ENCODE data around the gene MPO. TPM values are rescaled to one million over a fixed set of nuclear protein-coding genes. Genes with fewer than 3 reads are reported as not detected.

MPO gene, protein sequence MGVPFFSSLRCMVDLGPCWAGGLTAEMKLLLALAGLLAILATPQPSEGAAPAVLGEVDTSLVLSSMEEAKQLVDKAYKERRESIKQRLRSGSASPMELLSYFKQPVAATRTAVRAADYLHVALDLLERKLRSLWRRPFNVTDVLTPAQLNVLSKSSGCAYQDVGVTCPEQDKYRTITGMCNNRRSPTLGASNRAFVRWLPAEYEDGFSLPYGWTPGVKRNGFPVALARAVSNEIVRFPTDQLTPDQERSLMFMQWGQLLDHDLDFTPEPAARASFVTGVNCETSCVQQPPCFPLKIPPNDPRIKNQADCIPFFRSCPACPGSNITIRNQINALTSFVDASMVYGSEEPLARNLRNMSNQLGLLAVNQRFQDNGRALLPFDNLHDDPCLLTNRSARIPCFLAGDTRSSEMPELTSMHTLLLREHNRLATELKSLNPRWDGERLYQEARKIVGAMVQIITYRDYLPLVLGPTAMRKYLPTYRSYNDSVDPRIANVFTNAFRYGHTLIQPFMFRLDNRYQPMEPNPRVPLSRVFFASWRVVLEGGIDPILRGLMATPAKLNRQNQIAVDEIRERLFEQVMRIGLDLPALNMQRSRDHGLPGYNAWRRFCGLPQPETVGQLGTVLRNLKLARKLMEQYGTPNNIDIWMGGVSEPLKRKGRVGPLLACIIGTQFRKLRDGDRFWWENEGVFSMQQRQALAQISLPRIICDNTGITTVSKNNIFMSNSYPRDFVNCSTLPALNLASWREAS
- under 1 TPM; 0.38 to 0.95 (median 0.57) TPM for total RNA-seq
- polyA plus RNA-seq, result under 1 TPM; 0.11 to 0.26 (median 0.14) TPM
- long read RNA-seq, donor 1, result 0 reads
- long read RNA-seq, donor 2, partial matches to known transcripts, result 0 of 1 reads
- long read RNA-seq, donor 2, other reads (novel, unspliced or antisense), result 1 of 1 reads

DNA sequence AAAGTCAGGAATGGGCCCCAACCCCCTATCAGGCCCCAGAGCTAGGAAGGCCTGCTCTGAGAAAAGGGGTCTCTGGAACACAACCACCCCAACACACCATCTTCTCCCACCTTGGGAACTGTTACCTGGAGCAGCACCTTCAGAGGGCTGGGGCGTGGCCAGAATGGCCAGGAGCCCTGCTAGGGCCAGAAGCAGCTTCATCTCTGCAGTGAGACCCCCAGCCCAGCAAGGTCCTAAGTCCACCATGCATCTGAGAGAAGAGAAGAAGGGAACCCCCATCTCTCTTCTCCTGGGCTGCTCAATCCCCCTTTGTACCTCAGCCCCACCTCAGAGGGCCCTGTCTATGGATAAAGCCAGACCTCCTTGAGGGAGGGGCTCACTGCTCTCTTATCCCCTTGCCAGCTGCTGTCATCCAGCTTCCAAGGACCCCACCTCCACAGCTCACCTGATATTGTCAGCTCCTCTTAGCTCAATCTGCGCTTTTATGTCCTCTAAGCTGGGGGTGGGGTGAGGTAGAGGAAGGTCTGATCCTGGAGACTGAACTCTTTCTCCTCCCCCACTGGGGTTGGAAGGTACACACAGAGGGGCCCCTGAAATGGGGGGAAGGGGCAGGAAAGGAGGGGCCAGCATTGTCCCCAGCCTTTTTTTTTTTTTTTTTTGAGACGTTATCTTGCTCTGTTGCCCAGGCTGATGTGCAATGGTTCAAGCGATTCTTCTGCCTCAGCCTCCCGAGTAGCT lies at the start of gene MPO:
Gene MPO (minus strand): TSS at position 456 of the 738 bp plus-strand sequence. CDS start 177 bp downstream, at position 279.
- WGBS, 3 donors, result 88 to 95% (median 92%) methylated on average over 4 to 5 of the region's 5 CpGs
- no peak within 1 kb of the TSS for H3K4me3 ChIP-seq
- H3K36me3 ChIP-seq (ENCODE audit: insufficient read depth in 1 of 2, low read depth in 1 of 2), result no peaks in the 10 kb centered on the region
- intact Hi-C loops (cut with DNase I), result no loop called here
- TF ChIP-seq, protein P1, sequence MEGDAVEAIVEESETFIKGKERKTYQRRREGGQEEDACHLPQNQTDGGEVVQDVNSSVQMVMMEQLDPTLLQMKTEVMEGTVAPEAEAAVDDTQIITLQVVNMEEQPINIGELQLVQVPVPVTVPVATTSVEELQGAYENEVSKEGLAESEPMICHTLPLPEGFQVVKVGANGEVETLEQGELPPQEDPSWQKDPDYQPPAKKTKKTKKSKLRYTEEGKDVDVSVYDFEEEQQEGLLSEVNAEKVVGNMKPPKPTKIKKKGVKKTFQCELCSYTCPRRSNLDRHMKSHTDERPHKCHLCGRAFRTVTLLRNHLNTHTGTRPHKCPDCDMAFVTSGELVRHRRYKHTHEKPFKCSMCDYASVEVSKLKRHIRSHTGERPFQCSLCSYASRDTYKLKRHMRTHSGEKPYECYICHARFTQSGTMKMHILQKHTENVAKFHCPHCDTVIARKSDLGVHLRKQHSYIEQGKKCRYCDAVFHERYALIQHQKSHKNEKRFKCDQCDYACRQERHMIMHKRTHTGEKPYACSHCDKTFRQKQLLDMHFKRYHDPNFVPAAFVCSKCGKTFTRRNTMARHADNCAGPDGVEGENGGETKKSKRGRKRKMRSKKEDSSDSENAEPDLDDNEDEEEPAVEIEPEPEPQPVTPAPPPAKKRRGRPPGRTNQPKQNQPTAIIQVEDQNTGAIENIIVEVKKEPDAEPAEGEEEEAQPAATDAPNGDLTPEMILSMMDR (IDR thresholded peaks at IDR 0.05), result no peak
- peaks cover 0 to 16% (median 3%) of the 10 kb centered on the region in 3 donors for H3K27me3 ChIP-seq (ENCODE audit: insufficient read depth in 3 of 3, low read length in 2 of 3)
- ATAC-seq, result no peak
- no peaks in the 10 kb centered on the region for H3K4me1 ChIP-seq
- DNase-seq, result no peak
- no peaks in the 10 kb centered on the region for H3K9me3 ChIP-seq
- no peak within 1 kb of the TSS for H3K27ac ChIP-seq

DNA sequence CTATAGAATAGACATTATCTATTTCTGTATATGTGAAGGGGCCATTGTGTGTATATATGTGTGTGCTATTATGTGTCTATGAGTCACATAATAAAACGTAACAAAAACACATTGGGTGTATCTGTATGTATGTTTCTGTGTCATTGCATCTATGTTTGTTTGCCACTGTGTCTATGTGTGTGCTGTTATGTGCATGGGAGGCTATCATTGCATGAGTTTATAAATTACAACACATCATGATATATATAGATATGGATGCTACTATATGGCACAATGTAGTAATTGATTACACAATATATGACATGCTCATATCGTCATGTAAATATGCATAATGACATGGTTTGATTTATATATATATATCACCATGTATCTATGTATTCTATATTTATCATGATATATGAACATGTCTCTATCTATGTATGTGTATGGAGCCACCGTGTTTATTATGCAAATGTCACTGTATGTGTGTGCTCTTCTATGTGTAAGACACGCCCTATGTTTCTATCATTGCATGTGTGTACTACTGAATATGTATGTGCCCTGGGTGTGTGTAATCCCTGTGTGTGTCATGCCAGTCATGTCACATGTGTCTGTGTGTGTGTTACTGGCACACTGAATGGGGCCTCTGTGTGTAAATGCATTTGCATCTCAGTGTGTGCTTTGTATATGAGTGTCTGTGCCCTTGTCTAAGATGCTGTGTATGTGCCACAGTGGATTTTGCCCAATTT lies 49.2 kb upstream of the MPO start:
- Histone ChIP-seq H3K27me3 (ENCODE audit: insufficient read depth in 3 of 3, low read length in 2 of 3) (peaks cover 0 to 24% (median 7%) of the 10 kb centered on the region in 3 donors), H3K36me3 (ENCODE audit: insufficient read depth in 1 of 2, low read depth in 1 of 2) (no peaks in the 10 kb centered on the region), H3K4me1 (peaks cover 3% of the 10 kb centered on the region), H3K9me3 (no peaks in the 10 kb centered on the region), H3K27ac (no peak overlapping the region), H3K4me3 (peak overlapping the region; percentile 52)
- WGBS, 3 donors, result 76 to 84% (median 79%) methylated on average over 4 of the region's 4 CpGs
- TF ChIP-seq, protein P1 (IDR thresholded peaks at IDR 0.05), result no peak
- intact Hi-C loops (cut with DNase I), result no loop called here
- no peak for DNase-seq
- no peak for ATAC-seq

DNA sequence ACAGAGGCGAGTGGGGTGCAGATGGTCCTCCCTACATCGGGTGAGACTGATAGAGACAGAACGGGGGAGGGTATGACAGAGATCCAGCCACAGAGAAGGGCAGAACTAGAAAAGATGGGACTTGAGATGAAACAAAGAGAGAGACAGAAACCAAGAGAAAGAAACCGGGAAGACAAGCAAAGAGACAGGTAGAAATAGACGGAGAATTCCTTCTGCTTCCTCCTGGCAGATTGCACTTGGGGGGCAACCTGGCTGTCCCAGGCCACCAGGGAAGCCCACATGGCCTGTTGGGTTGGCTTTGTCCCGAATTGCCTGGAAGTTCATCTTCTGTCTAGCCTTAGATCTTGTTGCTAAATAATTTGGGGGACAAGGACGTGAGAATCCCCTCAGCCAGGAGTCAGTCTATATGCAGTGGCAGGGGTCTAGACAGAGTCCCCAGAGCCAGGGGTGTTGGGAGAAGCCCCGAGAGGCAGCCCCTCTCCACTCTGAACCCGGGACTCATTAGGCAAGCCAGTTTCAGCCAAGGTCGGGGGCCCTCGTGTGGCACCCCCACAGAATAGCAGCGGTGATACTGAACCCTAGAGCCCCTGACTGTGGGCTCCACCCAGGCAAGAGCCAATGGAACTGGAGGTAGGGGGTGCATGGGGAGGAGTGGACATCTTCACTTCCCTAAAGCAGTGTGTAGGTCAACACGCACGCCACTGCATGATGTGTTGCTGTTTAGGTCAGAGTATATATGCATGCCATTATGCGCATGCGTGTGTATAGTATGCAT lies 48.5 kb upstream of the MPO start:
- intact Hi-C loops (cut with DNase I), result no loop called here
- TF ChIP-seq, protein P1 (IDR thresholded peaks at IDR 0.05), result no peak
- peak in 2 of 4 donors; percentile 27 to 30 for ATAC-seq
- DNase-seq, result no peak
- no peaks in the 10 kb centered on the region for H3K36me3 ChIP-seq (ENCODE audit: insufficient read depth in 1 of 2, low read depth in 1 of 2)
- peaks cover 0 to 24% (median 7%) of the 10 kb centered on the region in 3 donors for H3K27me3 ChIP-seq (ENCODE audit: insufficient read depth in 3 of 3, low read length in 2 of 3)
- no peak overlapping the region for H3K27ac ChIP-seq
- peaks cover 6% of the 10 kb centered on the region for H3K4me1 ChIP-seq
- H3K9me3 ChIP-seq, result no peaks in the 10 kb centered on the region
- WGBS, 3 donors, result 30 to 34% (median 33%) methylated on average over 16 of the region's 16 CpGs
- H3K4me3 ChIP-seq, result no peak overlapping the region
